Eye (tissue), 1 donor: ENCODE results near the gene S1PR1.

ENCODE experiments used
- DNase-seq: peaks from one replicate; pipeline ENCODE4 v3.0.0-alpha.2; 2015

S1PR1 gene

GRCh38 chr1:101282314-101283038 lies 45.7 kb downstream of the S1PR1 start:
- no peak for DNase-seq

GRCh38 chr1:101283443-101283842 lies 46.6 kb downstream of the S1PR1 start:
- peak; percentile 72 for DNase-seq

GRCh38 chr1:101284021-101284420 lies 47.2 kb downstream of the S1PR1 start:
- no peak for DNase-seq

GRCh38 chr1:101284622-101285218 lies 47.9 kb downstream of the S1PR1 start:
- no peak for DNase-seq

- no peak for DNase-seq
These were observed 49.2 kb downstream of the S1PR1 start for GRCh38 chr1:101285922-101286570.

GRCh38 chr1:101288491-101288944 lies 51.7 kb downstream of the S1PR1 start:
- peak; percentile 90 for DNase-seq

- DNase-seq: no peak
These were observed 53.5 kb downstream of the S1PR1 start for GRCh38 chr1:101290119-101290921.
